OCI-M1 (cell line): Measurements from ENCODE around the gene THAP4.
A peak's percentile ranks its signal among the peaks of the same experiment; 100 is the strongest.

ENCODE experiments used
- DNase-seq: peaks from one replicate; lab custom pipeline; 2025; lab: John Stamatoyannopoulos, UW

Gene THAP4

GRCh38 chr2:241546771-241547498 is 90.0 kb downstream of the THAP4 start:
- DNase-seq: no peak

- DNase-seq: no peak
Measured at GRCh38 chr2:241545523-241546473, 91.2 kb downstream of the THAP4 start.

- no peak for DNase-seq
Measured at GRCh38 chr2:241545106-241545505, 91.9 kb downstream of the THAP4 start.

- no peak for DNase-seq
Measured at GRCh38 chr2:241542278-241542605, 94.7 kb downstream of the THAP4 start.

GRCh38 chr2:241541564-241542277 is 95.2 kb downstream of the THAP4 start:
- DNase-seq: no peak

- DNase-seq: peak; percentile 38
Measured at GRCh38 chr2:241540771-241541561, 96.0 kb downstream of the THAP4 start.

GRCh38 chr2:241540401-241540770 is 96.6 kb downstream of the THAP4 start:
- DNase-seq: no peak

GRCh38 chr2:241539616-241540374 is 97.2 kb downstream of the THAP4 start:
- no peak for DNase-seq

GRCh38 chr2:241538838-241539615 is 97.9 kb downstream of the THAP4 start:
- no peak for DNase-seq

GRCh38 chr2:241535871-241536655 is 100.9 kb downstream of the THAP4 start:
- no peak for DNase-seq

GRCh38 chr2:241534701-241535375 is 102.1 kb downstream of the THAP4 start:
- no peak for DNase-seq
